ENCODE results near the gene DOHH.

The DOHH gene

GRCh38 chr19:3463714-3464586 lies 36.5 kb downstream of the DOHH start:
- Histone ChIP-seq H3K9me3 (ENCODE audit: control insufficient read depth, low read length) (peaks cover 7% of the 10 kb centered on the region), H3K36me3 (ENCODE audit: control insufficient read depth, insufficient read depth, low read length) (no peaks in the 10 kb centered on the region), H3K4me1 (ENCODE audit: control insufficient read depth, insufficient read depth, low read length, poor library complexity, severe bottlenecking) (peaks cover 19% of the 10 kb centered on the region), H3K4me3 (ENCODE audit: extremely low read depth, insufficient read depth, low read length, poor library complexity, severe bottlenecking) (no peak overlapping the region), H3K27ac (ENCODE audit: low read depth, low read length, severe bottlenecking) (no peak overlapping the region)
- WGBS, 2 experiments (ENCODE audit: insufficient coverage in 2 of 2): 4 to 8% methylated on average over 27 to 28 of the region's 57 CpGs

- 6 to 10% methylated on average over 30 to 34 of the region's 58 CpGs for WGBS, 2 experiments (ENCODE audit: insufficient coverage in 2 of 2)
These were observed 37.3 kb downstream of the DOHH start for GRCh38 chr19:3462991-3463713.

DNA sequence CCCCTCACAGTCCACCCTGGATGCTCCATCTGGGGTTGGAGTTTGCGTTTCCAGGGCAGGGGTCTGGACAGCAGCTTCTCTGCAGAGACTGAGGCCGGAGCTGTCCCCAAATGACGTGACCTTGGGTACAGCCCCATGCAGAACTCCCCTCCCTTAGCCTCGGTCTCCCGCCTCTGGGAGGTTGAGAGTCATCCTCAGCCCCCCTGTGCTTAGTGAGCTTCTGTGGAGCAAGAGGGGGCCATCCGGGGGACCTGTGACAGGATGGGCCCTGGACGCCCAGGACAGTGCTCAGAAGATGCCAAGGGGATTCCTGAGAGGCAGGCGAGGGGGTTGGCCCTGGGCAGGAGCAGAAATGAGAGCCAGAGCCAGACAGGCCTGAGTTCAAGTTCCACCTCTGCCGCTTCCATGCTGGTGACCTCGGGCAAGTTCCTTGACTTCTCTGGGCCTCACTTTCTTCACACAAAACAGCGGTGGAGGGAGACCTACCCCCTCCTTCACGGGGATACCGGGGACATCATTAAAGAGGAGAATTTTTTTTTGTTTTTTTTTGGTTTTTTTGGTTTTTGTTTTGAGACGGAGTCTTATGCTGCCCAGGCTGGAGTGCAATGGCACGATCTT lies 40.4 kb downstream of the DOHH start:
- H3K9me3 ChIP-seq (ENCODE audit: control insufficient read depth, low read length): no peaks in the 10 kb centered on the region
- no peak overlapping the region for H3K27ac ChIP-seq (ENCODE audit: low read depth, low read length, severe bottlenecking)
- H3K4me3 ChIP-seq (ENCODE audit: extremely low read depth, insufficient read depth, low read length, poor library complexity, severe bottlenecking): no peak overlapping the region
- H3K36me3 ChIP-seq (ENCODE audit: control insufficient read depth, insufficient read depth, low read length): no peaks in the 10 kb centered on the region
- H3K4me1 ChIP-seq (ENCODE audit: control insufficient read depth, insufficient read depth, low read length, poor library complexity, severe bottlenecking): peaks cover 30% of the 10 kb centered on the region
- WGBS, 2 experiments (ENCODE audit: insufficient coverage in 2 of 2): 81% methylated on average over 5 to 12 of the region's 15 CpGs

More at GRCh38 chr19:3462991-3463713, 37.3 kb downstream of the DOHH start:
- Histone ChIP-seq H3K9me3 (ENCODE audit: control insufficient read depth, low read length) (peaks cover 4% of the 10 kb centered on the region), H3K36me3 (ENCODE audit: control insufficient read depth, insufficient read depth, low read length) (no peaks in the 10 kb centered on the region), H3K27ac (ENCODE audit: low read depth, low read length, severe bottlenecking) (no peak overlapping the region), H3K4me1 (ENCODE audit: control insufficient read depth, insufficient read depth, low read length, poor library complexity, severe bottlenecking) (peaks cover 27% of the 10 kb centered on the region), H3K4me3 (ENCODE audit: extremely low read depth, insufficient read depth, low read length, poor library complexity, severe bottlenecking) (no peak overlapping the region)

DNA sequence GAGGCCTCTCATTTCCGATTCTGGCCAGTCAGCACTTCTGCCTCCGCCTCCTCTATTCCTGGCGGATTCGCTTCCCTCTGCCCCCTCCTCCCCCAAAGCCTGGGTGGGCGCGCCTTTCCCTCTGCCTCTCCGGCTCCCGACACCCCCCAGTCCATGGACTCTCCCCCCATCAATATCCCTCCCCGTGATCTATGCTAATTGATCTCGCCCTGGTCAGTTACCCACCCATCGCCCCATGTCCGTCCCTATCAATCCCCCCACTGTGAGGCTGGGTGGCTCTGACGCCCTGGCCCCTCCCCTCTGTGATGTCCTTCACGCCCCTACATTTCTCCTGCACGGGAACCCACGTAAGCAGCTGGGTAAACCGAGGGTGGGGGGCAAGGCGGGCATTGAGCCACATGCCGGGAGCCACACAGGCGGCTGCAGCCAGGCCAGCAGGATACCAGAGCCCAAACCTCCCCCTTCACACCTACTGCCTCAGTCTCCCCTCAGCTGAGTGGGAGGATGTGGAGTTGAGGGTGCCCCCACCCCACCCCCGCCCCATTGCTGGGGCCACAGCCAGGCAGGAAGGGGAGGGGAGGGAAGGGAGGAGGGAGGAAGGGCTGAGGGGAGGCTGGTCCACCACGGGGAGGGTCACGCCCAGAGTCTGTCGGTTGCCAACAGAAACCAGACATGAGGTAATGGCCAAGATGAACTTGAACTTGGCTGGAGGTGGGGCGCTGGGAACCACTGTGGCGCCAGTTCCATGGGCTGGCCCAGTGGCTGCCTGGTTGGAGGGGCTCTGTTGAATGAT lies 41.2 kb downstream of the DOHH start:
- 9 to 21% methylated on average over 10 to 16 of the region's 26 CpGs for WGBS, 2 experiments (ENCODE audit: insufficient coverage in 2 of 2)
- H3K36me3 ChIP-seq (ENCODE audit: control insufficient read depth, insufficient read depth, low read length): no peaks in the 10 kb centered on the region
- H3K4me3 ChIP-seq (ENCODE audit: extremely low read depth, insufficient read depth, low read length, poor library complexity, severe bottlenecking): no peak overlapping the region
- H3K9me3 ChIP-seq (ENCODE audit: control insufficient read depth, low read length): no peaks in the 10 kb centered on the region
- H3K4me1 ChIP-seq (ENCODE audit: control insufficient read depth, insufficient read depth, low read length, poor library complexity, severe bottlenecking): peaks cover 30% of the 10 kb centered on the region
- no peak overlapping the region for H3K27ac ChIP-seq (ENCODE audit: low read depth, low read length, severe bottlenecking)

DNA sequence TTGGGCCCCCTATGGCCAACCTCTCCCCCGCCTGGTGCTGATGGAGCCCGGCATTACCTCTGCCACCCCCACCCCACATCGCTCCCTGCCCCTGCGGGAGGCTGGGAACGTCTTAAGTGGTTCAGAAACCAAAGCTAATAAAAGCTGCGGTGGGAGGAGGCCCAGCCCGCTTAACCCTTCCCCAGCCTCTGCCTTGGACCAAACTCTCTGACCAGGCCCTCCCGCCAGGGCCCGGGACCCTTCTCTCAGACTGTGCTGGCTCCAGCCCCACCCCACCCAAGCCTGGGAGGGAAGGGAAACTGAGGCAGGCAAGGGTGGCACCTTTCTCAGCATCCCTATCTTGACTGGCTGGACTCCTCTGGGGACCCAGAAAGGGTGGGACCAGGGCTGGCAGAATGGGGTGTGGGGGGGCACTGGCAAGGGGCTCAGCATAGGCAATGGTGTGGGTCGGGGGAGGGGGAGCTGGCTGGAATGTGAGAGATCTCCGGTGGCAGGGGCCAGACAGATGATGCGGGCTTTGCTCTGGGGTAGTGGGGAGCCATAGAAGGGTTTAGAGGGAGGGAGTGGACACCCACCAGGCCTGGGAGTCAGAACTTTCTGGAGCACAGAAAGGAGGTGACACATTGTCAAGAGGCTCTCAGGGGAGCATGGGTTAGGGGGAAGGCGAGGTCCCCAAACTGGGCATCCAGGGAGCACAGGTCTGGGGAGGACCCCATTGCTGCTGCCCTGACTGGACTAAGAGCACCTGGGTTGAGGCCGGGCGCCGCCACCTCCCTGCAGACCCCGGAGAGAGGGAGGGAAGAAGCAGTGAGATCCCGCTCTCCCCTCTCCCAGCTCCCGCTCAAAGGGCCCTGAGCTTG lies 42.0 kb downstream of the DOHH start:
- WGBS, 2 experiments (ENCODE audit: insufficient coverage in 2 of 2): 25 to 36% methylated on average over 7 to 10 of the region's 19 CpGs
- peaks cover 22% of the 10 kb centered on the region for H3K4me1 ChIP-seq (ENCODE audit: control insufficient read depth, insufficient read depth, low read length, poor library complexity, severe bottlenecking)
- no peak overlapping the region for H3K27ac ChIP-seq (ENCODE audit: low read depth, low read length, severe bottlenecking)
- H3K36me3 ChIP-seq (ENCODE audit: control insufficient read depth, insufficient read depth, low read length): no peaks in the 10 kb centered on the region
- H3K4me3 ChIP-seq (ENCODE audit: extremely low read depth, insufficient read depth, low read length, poor library complexity, severe bottlenecking): no peak overlapping the region
- H3K9me3 ChIP-seq (ENCODE audit: control insufficient read depth, low read length): no peaks in the 10 kb centered on the region

GRCh38 chr19:3457528-3458228 lies 42.8 kb downstream of the DOHH start:
- WGBS, 2 experiments (ENCODE audit: insufficient coverage in 2 of 2): 20 to 37% methylated on average over 10 to 16 of the region's 22 CpGs
- Histone ChIP-seq H3K36me3 (ENCODE audit: control insufficient read depth, insufficient read depth, low read length) (peaks cover 4% of the 10 kb centered on the region), H3K27ac (ENCODE audit: low read depth, low read length, severe bottlenecking) (no peak overlapping the region), H3K4me1 (ENCODE audit: control insufficient read depth, insufficient read depth, low read length, poor library complexity, severe bottlenecking) (peaks cover 22% of the 10 kb centered on the region), H3K9me3 (ENCODE audit: control insufficient read depth, low read length) (no peaks in the 10 kb centered on the region), H3K4me3 (ENCODE audit: extremely low read depth, insufficient read depth, low read length, poor library complexity, severe bottlenecking) (no peak overlapping the region)

DNA sequence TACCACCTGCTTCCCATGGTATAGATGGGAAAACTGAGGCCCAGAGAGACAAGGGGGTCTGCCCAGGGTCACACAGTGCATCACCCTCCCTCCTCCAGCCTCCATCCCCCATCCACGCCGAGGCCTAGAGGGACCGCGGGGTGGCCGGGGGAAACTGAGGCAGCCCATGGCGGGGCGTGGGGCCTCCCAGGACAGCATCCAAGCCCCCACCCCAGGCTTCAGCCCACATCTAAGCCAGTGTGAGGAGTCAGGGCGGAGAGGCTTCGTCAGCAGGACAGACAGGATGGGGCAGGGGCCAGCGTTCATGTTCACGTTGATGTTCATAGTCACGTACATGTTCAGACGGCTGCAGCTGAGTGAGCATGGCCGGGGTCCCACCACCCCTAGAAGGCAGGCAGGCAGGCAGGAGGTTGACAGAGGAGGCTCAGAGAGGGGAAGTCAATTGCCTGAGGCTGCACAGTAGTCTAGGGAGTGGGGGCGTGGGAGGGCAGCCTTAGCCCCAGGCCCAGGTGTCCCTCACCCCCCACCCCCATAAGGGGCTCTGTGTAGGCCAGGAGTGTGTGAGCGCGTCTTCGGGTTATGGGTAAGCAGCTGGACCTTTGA lies 43.4 kb downstream of the DOHH start:
- Histone ChIP-seq H3K4me1 (ENCODE audit: control insufficient read depth, insufficient read depth, low read length, poor library complexity, severe bottlenecking) (peaks cover 22% of the 10 kb centered on the region), H3K36me3 (ENCODE audit: control insufficient read depth, insufficient read depth, low read length) (peaks cover 8% of the 10 kb centered on the region), H3K27ac (ENCODE audit: low read depth, low read length, severe bottlenecking) (no peak overlapping the region), H3K9me3 (ENCODE audit: control insufficient read depth, low read length) (no peaks in the 10 kb centered on the region), H3K4me3 (ENCODE audit: extremely low read depth, insufficient read depth, low read length, poor library complexity, severe bottlenecking) (no peak overlapping the region)
- WGBS, 2 experiments (ENCODE audit: insufficient coverage in 2 of 2): 84 to 86% methylated on average over 9 to 12 of the region's 18 CpGs

DNA sequence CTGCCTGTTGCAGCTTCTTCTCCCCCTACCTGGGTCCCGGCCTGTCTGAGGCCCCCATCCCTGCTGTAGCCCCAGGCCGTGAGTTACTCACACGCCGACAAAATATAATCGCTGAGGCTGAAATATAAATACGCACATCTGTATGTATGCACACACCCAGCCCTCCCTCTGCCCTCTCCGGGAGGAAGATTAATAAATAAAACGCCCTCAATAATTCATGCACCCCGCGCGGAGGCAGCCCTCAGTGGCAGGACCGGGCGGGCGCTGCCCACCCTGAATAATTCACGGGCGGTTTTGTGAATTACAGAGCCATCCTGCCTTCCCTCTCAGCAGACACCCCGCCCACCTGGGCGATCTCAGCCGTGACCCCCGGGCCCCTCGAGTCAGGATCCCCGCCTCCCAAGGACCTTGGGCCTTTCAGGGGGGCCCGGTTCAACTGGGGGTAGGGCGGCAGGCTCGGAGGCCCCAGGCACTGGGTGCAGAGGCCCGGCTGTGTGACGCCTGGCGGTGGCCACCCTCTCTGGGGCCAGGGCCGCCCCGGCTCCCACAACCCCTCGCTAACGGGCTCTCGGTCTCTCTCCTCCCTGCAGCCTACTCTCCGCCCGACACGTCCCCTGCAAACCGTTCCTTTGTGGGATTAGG lies 44.4 kb downstream of the DOHH start:
- H3K4me1 ChIP-seq (ENCODE audit: control insufficient read depth, insufficient read depth, low read length, poor library complexity, severe bottlenecking): peaks cover 22% of the 10 kb centered on the region
- H3K4me3 ChIP-seq (ENCODE audit: extremely low read depth, insufficient read depth, low read length, poor library complexity, severe bottlenecking): no peak overlapping the region
- peaks cover 8% of the 10 kb centered on the region for H3K36me3 ChIP-seq (ENCODE audit: control insufficient read depth, insufficient read depth, low read length)
- WGBS, 2 experiments (ENCODE audit: insufficient coverage in 2 of 2): 81 to 85% methylated on average over 20 to 29 of the region's 37 CpGs
- no peaks in the 10 kb centered on the region for H3K9me3 ChIP-seq (ENCODE audit: control insufficient read depth, low read length)
- no peak overlapping the region for H3K27ac ChIP-seq (ENCODE audit: low read depth, low read length, severe bottlenecking)

Data from mesodermal cell (in vitro differentiated cells).